NK-92 treated with Interleukin-12 subunit alpha and Interleukin-12 subunit beta, amount 100 ng/mL, for 24 hours (cell line): ENCODE measurements around the gene BRMS1.
"Not testable (repeated sequence)": the region's sequence is repeated elsewhere in the genome, so short reads cannot be mapped to it uniquely, and the experiment has no call there.

Experiments
- DNase-seq: peaks from one replicate; lab custom pipeline; 2025; lab: John Stamatoyannopoulos, UW

BRMS1 gene, protein sequence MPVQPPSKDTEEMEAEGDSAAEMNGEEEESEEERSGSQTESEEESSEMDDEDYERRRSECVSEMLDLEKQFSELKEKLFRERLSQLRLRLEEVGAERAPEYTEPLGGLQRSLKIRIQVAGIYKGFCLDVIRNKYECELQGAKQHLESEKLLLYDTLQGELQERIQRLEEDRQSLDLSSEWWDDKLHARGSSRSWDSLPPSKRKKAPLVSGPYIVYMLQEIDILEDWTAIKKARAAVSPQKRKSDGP

DNA sequence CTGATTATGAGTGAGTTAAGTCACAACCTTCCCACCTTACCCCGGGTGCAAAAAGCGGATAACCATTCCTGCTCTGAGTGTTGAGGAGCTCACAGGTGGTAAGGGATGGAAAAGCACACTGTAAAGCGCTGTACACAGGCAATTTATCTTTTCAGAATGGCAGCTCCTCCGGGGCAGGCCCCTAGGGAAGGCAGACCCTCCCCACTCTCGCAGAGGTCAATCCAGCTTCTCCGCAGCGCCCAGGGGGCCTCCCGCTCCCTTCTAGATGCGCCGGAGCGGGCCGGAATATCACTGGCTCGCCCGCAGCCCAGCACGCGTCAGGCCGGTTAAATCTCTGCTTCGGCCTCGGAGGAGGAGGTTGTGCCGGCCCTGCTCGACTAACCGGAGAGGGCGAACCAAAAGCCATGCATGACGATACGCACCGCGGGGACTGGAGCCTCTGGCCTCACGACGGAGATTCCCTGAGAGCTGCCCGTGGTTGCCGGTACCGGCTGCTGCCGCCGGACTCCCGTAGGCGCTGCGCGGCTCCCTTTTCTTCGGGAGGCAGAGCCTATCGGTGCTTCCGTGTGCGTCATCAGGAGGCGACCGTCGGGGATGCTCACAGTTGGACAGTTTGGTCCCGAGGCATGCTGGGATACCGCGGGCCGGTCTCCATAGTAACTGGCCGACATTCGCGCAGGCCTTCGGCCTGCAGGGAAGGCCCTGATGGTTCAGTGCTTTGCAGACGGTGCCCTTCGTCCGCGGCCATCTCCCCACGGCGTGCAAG lies at the start of gene BRMS1:
TSS of gene BRMS1 (minus strand) at position 555 of the 766 bp plus-strand sequence. CDS start 2,870 bp downstream, outside the sequence.
- peak; percentile 93 for DNase-seq

DNA sequence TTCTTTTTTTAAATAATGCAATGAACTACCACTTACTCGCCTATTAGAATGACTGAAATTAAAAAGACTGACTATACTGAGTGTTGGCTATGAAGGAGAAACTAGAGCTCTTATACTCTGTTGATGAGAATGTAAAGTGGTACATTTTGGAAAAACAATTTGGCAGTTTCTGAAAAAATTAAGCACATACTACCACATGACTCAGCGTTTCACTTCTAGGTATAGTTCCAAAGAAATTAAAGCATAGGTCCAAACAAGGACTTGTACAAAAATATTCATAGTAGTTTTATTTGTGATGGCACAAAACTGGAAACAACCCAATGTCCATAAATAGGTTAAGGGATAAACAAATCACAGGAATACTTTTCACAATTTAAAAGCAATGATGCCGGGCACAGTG lies 49.0 kb upstream of the BRMS1 start:
- no peak for DNase-seq

DNA sequence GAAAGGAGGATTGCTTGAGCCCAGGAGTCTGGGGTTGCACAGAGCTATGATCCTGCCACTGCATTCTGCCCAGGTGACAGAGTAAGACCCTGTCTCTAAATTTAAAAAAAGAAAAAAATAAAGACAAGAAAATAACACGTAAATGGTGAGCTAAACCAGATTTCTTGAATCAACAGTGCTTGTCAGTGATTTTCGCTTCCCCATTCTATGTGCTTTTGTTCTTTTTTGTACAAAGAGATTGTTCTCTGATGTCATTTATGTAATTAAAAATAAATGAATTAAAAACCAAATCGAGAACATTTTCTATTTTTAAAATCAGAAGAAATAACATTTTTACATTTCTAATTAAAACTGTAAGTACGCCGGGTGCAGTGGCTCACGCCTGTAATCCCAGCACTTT lies 46.4 kb upstream of the BRMS1 start:
- no peak for DNase-seq

DNA sequence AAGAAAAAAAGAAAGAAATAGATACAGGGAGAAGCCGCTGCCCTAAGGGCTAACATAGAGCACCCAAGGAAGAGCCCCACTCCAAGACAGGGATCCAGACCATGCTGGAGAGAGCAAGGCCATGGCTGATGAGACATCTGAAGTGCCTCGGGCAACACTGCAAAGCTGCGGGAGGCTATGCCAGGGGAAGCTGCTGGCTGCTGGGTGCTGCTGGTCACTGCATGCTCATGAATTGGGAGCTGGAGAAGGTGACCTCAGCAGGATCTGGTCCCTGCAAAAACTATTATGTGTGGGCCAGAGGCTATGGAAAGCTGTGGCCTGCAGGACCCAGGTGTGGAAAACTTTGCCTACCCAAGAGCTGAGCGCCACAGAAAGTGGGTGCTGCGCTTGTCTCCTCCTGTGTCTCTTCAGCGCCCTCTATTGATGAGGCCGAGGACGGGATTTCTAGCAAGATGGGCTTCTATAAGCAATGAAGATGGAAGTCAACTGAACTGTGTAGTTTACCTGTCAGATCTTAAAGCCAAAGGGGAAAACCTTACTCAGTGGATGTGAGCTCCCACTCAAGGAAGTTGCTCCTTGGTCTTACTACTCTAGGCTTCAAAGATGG lies 44.0 kb upstream of the BRMS1 start:
- peak; percentile 35 for DNase-seq

DNA sequence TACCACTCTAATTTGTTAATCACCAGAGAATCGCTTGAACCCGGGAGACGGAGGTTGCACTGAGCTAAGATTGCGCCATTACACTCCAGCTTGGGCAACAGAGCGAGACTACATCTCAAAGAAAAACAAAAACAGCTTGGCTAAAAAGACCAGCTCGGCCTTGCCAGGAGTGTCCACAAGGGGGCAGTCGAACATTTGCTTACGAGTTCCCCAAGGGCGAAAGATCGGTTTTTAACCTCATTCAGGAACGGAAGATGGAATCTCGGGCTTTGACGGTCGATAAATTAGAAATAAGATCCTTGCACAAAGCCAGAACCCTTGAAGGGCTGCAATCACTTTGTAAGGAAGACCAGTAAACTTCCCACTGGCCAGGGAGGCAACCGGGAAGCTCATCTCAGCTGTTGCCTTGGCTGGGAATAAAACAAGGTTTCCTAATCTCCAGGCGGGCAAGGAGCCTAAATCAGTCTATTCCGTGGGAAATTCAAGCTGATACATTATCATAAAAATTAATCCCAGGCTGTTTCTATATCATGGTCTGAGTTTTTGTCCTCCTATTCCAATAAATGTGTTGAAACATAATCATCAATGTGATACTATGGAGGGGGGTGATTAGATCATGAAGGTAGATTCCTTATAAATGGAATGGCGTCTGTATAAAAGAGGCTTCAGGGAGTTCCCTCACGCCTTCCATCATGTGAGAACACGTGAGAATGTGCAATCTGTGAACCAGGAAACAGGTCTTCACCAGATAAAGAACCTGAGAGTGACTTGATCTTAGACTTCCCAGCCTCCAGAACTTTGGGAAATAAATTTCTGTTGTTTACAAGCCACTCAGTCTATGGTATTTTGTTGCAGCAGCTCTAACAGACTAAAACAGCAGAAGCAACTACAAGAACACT lies 41.5 kb upstream of the BRMS1 start:
- peak; percentile 60 for DNase-seq

DNA sequence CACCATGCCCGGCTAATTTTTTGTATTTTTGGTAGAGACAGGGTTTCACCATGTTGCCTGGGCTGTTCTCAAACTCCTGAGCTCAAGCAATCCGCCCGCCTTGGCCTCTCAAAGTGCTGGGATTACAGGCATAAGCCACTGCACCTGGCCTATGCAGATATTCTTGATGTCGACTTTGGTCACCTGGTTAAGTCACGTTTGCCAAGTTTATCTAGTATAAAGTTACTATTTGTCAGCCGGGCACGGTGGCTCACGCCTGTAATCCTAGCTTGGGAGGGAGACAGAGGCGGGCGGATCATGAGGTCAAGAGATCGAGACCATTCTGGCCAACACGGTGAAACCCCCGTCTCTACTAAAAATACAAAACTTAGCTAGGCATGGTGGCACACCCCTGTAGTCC lies 39.4 kb upstream of the BRMS1 start:
- not testable (repeated sequence) for DNase-seq

DNA sequence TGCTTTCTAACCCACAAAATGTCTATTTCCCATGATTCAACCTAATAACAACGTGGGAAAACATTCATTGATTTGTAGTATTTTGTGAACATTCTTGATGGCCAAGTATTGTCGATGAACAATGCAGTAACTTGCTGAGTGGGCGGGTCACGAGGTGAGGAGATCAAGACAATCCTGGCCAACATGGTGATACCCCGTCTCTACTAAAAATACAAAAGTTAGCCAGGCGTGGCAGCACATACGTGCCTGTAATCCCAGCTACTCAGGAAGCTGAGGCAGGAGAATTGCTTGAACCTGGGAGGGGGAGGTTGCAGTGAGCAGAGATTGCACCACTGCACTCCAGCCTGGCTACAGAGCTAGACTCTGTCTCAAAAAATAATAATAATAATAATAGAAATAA lies 35.4 kb upstream of the BRMS1 start:
- not testable (repeated sequence) for DNase-seq

DNA sequence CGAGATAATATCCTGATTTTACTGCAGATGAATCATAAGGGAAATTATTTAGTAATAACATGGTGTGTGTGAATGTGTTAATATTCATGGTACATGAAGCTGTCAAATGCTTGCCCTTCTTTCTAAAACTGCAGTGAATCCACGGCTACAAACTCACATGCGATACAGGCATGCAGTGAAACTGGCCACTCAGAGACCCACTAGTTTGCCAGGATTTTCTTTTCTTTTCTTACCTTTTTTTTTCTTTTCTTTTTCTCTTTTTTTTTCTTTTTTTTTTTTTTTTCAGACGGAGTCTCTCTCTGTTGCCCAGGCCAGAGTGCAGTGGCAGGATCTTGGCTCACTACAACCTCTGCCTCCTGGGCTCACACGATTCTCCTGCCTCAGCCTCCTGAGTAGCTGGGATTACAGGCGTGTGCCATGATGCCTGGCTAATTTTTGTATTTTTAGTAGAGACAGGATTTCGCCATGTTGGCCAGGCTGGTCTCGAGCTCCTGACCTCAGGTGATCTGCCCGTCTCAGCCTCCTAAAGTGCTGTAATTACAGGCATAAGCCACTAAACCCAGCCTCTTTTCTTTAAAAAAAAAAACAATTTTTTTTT lies 28.9 kb upstream of the BRMS1 start:
- not testable (repeated sequence) for DNase-seq

DNA sequence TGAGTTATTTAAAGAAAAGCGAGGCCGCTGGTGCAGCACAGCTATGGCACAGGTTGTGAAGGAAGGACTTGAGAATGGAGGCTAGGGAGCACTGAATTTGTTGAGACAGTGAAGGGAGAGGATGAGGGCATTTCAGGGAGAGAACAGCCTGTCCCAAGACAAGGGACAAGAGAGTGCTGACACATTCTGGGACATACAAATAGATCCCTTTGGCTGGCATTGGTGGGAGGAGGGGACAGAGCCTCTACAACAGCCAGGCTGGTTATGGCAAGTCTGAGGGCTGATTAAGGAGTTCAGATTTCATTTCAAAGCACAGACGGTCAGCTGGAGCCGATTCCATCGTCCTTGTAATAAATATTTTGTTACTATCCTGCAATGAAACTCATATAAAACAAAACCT lies 28.4 kb upstream of the BRMS1 start:
- no peak for DNase-seq

DNA sequence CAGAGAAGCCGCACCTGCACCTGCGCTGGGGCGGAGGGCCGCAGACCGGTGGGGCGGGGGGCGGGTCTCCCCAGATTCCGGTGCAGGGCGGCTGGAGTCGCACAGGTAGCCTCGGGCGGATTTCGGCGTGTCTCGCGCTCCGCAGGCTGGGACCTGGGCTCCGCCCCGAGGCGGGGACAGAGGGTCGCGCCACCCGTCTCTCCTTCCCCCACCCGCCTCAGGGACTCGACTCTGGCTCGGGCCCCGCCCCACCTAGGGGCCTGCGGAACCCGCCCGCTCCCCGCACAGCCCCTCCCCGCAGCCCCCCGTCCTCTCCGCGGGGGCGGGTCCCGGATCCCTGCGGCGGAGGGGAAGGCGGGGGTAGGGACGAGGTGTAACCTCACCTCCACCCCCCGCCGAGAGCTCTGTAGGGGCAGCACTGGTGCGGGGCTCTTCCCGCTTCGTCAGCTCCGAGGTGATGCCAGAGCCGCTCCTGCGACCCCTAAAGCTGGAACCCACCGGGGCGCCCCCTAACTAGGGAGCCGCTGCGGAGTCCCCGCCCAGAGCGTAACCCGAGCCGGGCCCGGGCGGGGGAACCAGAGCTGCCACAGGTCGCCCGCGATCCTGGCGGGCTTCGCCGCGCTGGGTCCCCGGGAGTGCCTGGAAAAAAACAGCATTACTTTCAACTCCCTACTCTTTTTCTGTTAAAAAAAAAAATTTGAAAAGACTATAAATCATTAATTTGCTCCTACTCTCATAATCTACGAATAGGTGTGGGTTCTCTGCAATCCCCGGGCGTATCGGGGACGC lies 26.9 kb upstream of the BRMS1 start, which contains the start of gene SLC29A2:
TSS of gene SLC29A2 (minus strand) at position 134 of the 789 bp plus-strand sequence. CDS start 169 bp downstream, outside the sequence.
- DNase-seq, result no peak

DNA sequence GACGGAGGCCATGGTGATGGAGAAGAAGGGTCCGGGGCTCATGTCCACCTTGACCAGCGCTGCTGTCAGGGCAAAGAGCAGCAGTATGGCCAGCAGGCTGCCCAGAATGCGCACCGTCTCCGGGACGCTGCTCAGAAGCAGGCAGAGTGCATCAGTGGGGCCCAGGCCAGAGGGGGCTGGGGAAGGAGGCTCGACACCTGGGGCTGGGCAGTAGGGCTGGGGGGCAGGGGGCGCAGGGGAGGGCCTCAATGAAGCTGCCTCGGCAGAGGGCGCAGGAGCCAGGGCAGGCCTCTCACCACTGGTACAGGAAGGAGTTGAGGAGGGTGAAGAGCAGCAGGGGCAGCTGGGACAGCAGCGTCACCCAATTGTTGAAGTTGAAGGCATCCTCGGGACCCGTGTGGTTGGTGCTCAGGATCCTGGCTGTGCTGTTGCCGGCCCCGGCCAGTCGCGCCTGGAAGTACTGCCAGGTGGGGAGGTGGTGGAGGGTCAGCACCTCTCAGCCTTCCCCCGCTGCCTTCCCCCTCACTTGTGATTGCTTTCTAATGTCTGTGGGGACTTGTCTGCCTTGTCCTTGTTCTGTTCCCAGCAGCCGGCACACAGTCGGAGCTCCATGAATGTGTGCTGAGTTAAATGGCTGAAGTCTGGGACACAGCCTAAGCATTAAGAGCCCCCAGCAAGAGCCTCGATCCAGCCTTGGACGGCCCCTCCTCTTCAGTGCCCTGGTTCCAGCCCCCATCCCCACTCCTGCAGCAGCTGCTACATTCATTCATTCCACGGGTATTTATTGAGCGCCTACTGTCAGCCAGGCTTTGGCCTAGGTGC lies 24.4 kb upstream of the BRMS1 start:
- no peak for DNase-seq

DNA sequence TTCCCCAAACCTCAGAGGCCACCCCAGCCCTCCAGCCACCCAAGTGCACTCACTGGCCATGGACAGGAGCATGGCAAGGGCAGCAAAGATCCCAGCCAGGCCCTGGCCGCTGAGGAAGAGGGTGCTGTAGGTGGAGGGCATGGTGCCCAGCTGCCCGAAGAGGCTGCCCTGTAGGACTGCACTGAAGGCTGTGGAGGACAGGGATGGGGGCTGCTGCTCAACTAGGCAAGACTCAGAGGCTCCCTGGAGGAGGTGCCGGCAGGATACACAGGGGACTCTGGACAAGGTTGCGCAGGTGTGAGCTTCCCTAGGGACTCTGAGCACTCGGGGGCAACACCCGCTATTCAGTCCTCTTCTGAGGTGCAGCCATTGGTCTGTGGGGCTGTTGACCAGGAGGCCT lies 23.6 kb upstream of the BRMS1 start:
- DNase-seq, result no peak

DNA sequence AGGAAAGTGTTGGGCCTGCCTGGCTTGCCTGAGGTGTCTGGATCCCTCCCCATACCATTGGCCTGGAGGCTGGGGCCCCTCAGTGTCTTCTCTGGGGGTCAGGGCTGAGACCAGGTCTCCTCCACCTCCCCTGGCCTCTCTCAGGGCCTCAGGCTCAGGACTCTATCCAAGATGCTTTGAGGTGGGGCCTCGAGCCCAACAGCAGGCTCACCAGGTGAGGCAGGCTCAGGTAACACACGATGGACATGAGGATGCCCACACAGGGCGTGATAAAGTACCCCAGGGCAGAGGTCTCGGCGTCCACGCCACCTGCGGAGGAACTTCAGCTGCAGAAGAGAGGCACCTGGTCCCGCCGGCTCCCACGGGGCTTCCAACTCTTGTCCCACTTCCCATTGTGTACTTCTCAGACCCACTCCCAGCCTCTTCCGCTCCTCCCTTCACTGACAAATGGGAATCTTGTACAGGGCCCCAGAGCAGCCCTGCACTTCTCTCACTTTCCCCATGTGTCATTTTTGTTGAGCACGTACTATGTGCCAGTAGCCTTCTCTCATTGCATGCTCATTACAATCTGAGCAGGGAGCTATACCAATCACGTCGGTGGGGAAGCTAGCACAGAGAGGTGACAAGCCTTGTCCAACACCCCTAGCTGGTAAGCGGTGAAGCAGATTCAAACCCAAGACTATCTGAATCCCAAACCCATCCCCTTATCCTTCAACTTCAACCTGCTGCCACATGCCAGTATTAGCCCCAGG lies 22.8 kb upstream of the BRMS1 start:
- no peak for DNase-seq

DNA sequence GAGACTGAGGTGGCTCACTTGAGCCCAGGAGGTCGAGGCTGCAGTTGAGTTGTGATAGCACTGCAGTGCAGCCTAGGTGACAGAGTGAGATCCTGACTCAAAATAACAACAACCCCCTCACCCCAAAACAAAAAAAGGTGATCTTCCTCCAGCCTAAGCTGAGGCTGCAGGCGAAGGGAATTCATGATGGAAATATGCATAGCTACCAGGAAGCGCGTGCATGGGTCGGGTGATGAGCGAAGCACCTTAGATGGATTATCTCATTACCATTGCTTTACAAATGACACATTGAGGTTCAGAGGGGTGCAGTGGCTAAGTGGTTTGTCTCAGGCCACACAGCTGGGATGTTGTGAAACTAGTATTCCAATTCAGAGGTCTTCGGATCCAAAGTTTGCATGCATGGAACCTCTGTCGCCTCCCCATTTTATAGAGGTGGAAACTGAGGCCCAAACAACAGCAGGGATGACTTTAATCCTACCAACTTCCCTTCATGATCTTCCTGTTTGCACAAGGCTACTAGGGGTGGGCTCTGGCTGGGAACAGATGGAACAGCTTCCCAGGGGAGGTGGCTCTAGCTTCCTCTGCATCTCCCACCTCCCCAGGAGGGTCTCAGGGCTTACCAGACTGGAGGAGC lies 22.1 kb upstream of the BRMS1 start:
- DNase-seq, result no peak

DNA sequence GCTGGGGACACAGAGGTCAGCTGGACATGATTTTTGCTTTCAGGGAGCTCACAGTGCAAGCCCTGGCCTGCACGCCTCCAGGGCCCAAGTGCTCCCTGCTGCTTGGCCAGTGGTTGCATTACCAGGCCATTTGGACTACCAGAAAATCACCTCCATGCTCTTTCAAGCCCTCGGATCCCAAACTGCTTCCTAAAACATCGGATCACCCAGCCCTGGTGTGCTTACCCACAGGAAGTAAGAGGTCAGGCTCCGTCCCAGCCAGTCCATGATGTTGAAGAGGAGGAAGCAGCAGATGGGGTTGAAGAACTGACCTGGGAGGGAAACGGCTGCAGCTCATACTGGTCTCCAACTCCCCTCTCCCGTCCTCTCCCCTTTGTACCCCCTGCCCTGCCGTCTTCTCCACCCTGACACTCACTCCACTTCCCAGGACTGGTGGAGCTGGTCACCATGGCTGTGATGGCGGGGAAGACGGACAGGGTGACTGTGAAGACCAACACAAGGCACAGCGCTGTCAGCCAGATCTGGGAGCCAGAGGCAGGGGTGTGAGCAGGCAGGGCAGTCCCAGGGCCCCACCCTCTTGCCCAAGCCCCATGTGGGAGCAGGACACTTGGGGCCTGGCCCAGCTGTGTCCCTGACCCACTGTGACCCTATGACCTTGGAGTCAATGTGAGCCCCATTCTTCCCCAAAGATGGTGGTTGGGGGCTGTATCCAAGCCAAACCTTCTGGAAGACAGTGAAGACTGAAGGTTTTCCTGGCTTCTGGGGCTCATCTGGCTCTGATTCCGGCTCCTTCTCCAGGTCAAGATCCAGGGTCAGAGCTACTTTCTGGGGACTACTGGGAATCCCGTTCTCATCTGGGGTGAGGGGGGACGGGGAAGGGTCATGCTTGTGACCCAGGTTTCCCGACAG lies 21.1 kb upstream of the BRMS1 start:
- DNase-seq, result no peak

DNA sequence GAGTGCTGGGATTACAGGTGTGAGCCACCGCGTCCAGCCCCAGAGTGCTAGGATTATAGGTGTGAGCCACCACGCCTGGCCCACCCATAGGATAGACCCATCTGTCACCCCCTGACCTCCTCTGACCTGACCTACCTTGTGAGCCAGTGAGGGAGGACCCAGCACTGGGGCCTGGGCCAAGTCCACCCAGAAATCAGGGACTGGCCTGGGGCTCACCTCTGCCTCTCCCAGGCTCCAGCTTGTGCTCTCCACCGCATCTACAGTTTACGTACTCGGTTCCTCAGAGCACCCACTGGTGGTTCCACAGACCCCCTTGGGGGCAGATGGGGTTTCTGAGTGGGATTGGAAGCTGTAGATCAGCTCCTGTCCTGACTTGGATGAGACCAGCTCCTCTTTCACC lies 20.3 kb upstream of the BRMS1 start:
- no peak for DNase-seq

DNA sequence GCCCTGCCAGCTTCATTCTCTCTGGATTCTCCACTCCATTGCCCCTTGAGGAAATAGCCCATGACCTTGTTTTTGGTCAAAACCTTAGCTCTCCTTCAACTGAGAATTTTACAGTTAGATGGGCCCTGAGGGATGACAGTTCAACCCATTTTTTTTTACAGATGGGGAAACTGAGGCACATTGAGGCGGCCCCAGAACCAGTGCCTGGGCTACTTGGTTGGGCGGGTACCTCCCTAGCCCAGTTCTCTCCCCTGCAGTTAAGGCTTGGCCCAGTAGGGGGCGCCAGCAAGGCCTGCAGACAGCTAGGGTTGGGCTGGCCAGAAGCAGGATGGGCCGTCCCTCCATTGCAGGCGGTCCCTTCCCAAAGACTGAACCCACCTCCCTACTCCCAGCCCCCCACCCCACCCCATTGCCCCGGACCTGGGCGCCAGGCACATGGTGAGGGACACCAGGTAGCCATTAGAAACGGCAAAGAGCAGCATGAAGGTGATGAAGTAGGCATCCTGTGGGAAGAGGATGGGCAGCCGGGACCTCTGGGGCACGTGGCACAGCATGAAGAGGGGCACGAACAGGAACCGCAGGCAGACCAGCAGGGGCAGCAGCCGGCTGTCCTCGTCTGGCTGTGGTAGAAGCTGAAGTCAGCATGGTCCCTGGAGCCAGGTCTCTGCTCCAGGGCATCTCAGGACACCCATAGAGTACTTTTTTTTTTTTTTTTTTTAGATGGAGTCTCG lies 19.1 kb upstream of the BRMS1 start:
- DNase-seq, result peak; percentile 16
